WTC11 (cell line): Measurements from ENCODE around the gene CNTN5.

Experiments
- GABPB1 ChIP-seq: sonication (generic); formaldehyde crosslinking; IDR thresholded peaks from 2 replicates; pipeline ENCODE4 v1.8.1; 2023; ENCODE audit warnings: mild to moderate bottlenecking, missing genetic modification reagents
- NFYB ChIP-seq: sonication (generic); formaldehyde crosslinking; conservative IDR thresholded peaks from 2 replicates; pipeline ENCODE4 v1.8.0; 2022; ENCODE audit warnings: low read depth, missing genetic modification reagents
- TP53 ChIP-seq: sonication (generic); formaldehyde crosslinking; IDR thresholded peaks from 2 replicates; pipeline ENCODE4 v1.8.1; 2023; ENCODE audit warnings: mild to moderate bottlenecking, missing genetic modification reagents
- ZNF423 ChIP-seq: fragments of 250-450 bp; sonication (Bioruptor Pico); IDR thresholded peaks from 2 replicates; pipeline ENCODE4 v2.1.2; 2022; ENCODE audit warnings: mild to moderate bottlenecking, moderate library complexity
- TF ChIP-seq, protein P1 (sequence below): fragments of 200-600 bp; IDR thresholded peaks from 2 replicates; pipeline ENCODE4 v1.8.0; 2022; ENCODE audit warnings: antibody characterized with exemption
- TF ChIP-seq, protein P2 (sequence below): sonication (generic); formaldehyde crosslinking; IDR thresholded peaks from 2 replicates; pipeline ENCODE4 v1.8.1; 2023; ENCODE audit warnings: mild to moderate bottlenecking, missing genetic modification reagents, moderate library complexity

DNA sequence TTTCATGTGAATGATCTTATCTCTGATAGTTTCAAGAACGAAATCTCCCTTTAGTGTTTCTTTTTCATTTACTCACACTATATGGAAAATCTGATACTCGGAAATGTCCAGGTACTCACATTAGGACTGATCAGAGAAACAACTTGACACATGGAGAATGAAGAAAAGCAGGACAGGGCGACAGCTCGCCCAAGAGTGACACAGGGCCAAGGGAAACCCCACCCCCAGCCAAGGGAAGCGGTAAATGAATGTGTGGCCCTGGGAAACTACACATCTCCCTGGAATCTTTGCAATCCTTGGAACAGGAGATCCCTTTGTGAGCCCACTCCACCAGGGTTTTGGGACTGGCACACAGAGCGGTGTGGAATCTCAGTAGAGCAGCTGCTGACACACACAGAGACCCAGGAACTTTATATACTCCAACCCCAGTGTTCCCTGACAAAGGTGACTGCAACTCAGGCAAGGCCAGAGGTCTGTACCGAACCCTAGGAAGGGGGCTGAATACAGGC lies 1362.7 kb downstream of the CNTN5 start:
- TF ChIP-seq, protein P1, sequence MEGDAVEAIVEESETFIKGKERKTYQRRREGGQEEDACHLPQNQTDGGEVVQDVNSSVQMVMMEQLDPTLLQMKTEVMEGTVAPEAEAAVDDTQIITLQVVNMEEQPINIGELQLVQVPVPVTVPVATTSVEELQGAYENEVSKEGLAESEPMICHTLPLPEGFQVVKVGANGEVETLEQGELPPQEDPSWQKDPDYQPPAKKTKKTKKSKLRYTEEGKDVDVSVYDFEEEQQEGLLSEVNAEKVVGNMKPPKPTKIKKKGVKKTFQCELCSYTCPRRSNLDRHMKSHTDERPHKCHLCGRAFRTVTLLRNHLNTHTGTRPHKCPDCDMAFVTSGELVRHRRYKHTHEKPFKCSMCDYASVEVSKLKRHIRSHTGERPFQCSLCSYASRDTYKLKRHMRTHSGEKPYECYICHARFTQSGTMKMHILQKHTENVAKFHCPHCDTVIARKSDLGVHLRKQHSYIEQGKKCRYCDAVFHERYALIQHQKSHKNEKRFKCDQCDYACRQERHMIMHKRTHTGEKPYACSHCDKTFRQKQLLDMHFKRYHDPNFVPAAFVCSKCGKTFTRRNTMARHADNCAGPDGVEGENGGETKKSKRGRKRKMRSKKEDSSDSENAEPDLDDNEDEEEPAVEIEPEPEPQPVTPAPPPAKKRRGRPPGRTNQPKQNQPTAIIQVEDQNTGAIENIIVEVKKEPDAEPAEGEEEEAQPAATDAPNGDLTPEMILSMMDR: no peak
- TF ChIP-seq ZNF423 (no peak), TP53 (CRISPR knock-in tag) (no peak), NFYB (CRISPR knock-in tag) (no peak), GABPB1 (CRISPR knock-in tag) (no peak)
- TF ChIP-seq, protein P2, sequence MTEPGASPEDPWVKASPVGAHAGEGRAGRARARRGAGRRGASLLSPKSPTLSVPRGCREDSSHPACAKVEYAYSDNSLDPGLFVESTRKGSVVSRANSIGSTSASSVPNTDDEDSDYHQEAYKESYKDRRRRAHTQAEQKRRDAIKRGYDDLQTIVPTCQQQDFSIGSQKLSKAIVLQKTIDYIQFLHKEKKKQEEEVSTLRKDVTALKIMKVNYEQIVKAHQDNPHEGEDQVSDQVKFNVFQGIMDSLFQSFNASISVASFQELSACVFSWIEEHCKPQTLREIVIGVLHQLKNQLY: no peak
